Muscle of arm (tissue), 14 donors: ENCODE data around the gene MRPL1. TPM values are rescaled to one million over a fixed set of nuclear protein-coding genes. Genes with fewer than 3 reads are reported as not detected.

ENCODE experiments used
- DNase-seq: peaks from one replicate; pipeline ENCODE4 v3.0.0-alpha.2; 2013
- long read RNA-seq, 11 donors: transcript quantifications; one replicate each; lab custom pipeline, GENCODE V29; 2026
- polyA plus RNA-seq, 12 donors: library from polyadenylated mRNA; unstranded; fragments of 120-200 nt; gene quantifications; one replicate each; pipeline ENCODE4 v1.2.1, GENCODE V29; 2013; ENCODE audit not compliant: insufficient read length in 12 of 12

Gene MRPL1
- polyA plus RNA-seq = 100 to 1,000 TPM in 1 of 12 donors, 10 to 100 TPM in 10, not detected in 1; 45.6 to 113 (median 72.3) TPM
- long read RNA-seq, donor 1, transcript MRPL1-201 (9 exons, 1,490 nt) = major isoform, 17 of 17 reads
- long read RNA-seq, donor 1, partial matches to known transcripts = 0 of 17 reads
- long read RNA-seq, donor 1, other reads (novel, unspliced or antisense) = 0 of 17 reads
- long read RNA-seq, donor 2, transcript MRPL1-201 (9 exons, 1,490 nt) = major isoform, 45 of 70 reads
- long read RNA-seq, donor 2, partial matches to known transcripts = 25 of 70 reads
- long read RNA-seq, donor 2, other reads (novel, unspliced or antisense) = 0 of 70 reads
- long read RNA-seq, donor 3, transcript MRPL1-201 (9 exons, 1,490 nt) = major isoform, 17 of 27 reads
- long read RNA-seq, donor 3, partial matches to known transcripts = 10 of 27 reads
- long read RNA-seq, donor 3, other reads (novel, unspliced or antisense) = 0 of 27 reads
- long read RNA-seq, donor 4, transcript MRPL1-201 (9 exons, 1,490 nt) = major isoform, 13 of 18 reads
- long read RNA-seq, donor 4, partial matches to known transcripts = 5 of 18 reads
- long read RNA-seq, donor 4, other reads (novel, unspliced or antisense) = 0 of 18 reads
- long read RNA-seq, donor 5, transcript MRPL1-201 (9 exons, 1,490 nt) = major isoform, 34 of 50 reads
- long read RNA-seq, donor 5, partial matches to known transcripts = 16 of 50 reads
- long read RNA-seq, donor 5, other reads (novel, unspliced or antisense) = 0 of 50 reads
- long read RNA-seq, donor 6, transcript MRPL1-201 (9 exons, 1,490 nt) = major isoform, 17 of 22 reads
- long read RNA-seq, donor 6, partial matches to known transcripts = 5 of 22 reads
- long read RNA-seq, donor 6, other reads (novel, unspliced or antisense) = 0 of 22 reads
- long read RNA-seq, donor 7, transcript MRPL1-201 (9 exons, 1,490 nt) = major isoform, 12 of 12 reads
- long read RNA-seq, donor 7, partial matches to known transcripts = 0 of 12 reads
- long read RNA-seq, donor 7, other reads (novel, unspliced or antisense) = 0 of 12 reads
- long read RNA-seq, donor 8, transcript MRPL1-201 (9 exons, 1,490 nt) = major isoform, 50 of 59 reads
- long read RNA-seq, donor 8, partial matches to known transcripts = 9 of 59 reads
- long read RNA-seq, donor 8, other reads (novel, unspliced or antisense) = 0 of 59 reads
- long read RNA-seq, donor 9, transcript MRPL1-201 (9 exons, 1,490 nt) = major isoform, 20 of 38 reads
- long read RNA-seq, donor 9, partial matches to known transcripts = 18 of 38 reads
- long read RNA-seq, donor 9, other reads (novel, unspliced or antisense) = 0 of 38 reads
- long read RNA-seq, donor 10, transcript MRPL1-201 (9 exons, 1,490 nt) = major isoform, 29 of 40 reads
- long read RNA-seq, donor 10, partial matches to known transcripts = 11 of 40 reads
- long read RNA-seq, donor 10, other reads (novel, unspliced or antisense) = 0 of 40 reads
- long read RNA-seq, donor 11, transcript MRPL1-201 (9 exons, 1,490 nt) = major isoform, 22 of 30 reads
- long read RNA-seq, donor 11, partial matches to known transcripts = 8 of 30 reads
- long read RNA-seq, donor 11, other reads (novel, unspliced or antisense) = 0 of 30 reads

GRCh38 chr4:77862478-77863216, at the start of gene MRPL1:
TSS of gene MRPL1 (plus strand) at chr4:77862830. CDS start at chr4:77862849, 19 bp downstream.
- DNase-seq = peak; percentile 95

- no peak for DNase-seq
Observed at GRCh38 chr4:77815636-77816035, 47.0 kb upstream of the MRPL1 start.

GRCh38 chr4:77816546-77816945, 46.1 kb upstream of the MRPL1 start:
- DNase-seq = no peak

GRCh38 chr4:77817304-77818072, 45.1 kb upstream of the MRPL1 start:
- DNase-seq = no peak

GRCh38 chr4:77818073-77818601, 44.5 kb upstream of the MRPL1 start:
- DNase-seq = peak; percentile 78

GRCh38 chr4:77818602-77819403, 43.8 kb upstream of the MRPL1 start, which contains the start of gene CNOT6L:
TSS of gene CNOT6L (minus strand) at chr4:77819368. CDS start at chr4:77819308, 60 bp downstream.
- DNase-seq = peak; percentile 78

GRCh38 chr4:77819404-77819842, 43.2 kb upstream of the MRPL1 start:
- DNase-seq = no peak

GRCh38 chr4:77819843-77820648, 42.6 kb upstream of the MRPL1 start:
- peak; percentile 94 for DNase-seq

GRCh38 chr4:77820649-77821561, 41.7 kb upstream of the MRPL1 start:
- DNase-seq = peak; percentile 12

- DNase-seq = no peak
Observed at GRCh38 chr4:77821775-77822174, 40.9 kb upstream of the MRPL1 start.

GRCh38 chr4:77826275-77826674, 36.4 kb upstream of the MRPL1 start:
- no peak for DNase-seq

GRCh38 chr4:77827343-77827742, 35.3 kb upstream of the MRPL1 start:
- DNase-seq = no peak

- DNase-seq = no peak
Observed at GRCh38 chr4:77833126-77833724, 29.4 kb upstream of the MRPL1 start.

GRCh38 chr4:77834403-77834802, 28.2 kb upstream of the MRPL1 start:
- DNase-seq = no peak

GRCh38 chr4:77843628-77844027, 19.0 kb upstream of the MRPL1 start:
- DNase-seq = no peak

GRCh38 chr4:77844363-77844762, 18.3 kb upstream of the MRPL1 start:
- no peak for DNase-seq
